ENCODE data around the gene ZNF217. TPM values are rescaled to one million over a fixed set of nuclear protein-coding genes. Genes with fewer than 3 reads are reported as not detected.

ZNF217 gene
- polyA plus RNA-seq, 3 donors = 10.5 to 41.5 (median 24.4) TPM

GRCh38 chr20:53582574-53583351 lies 10.9 kb downstream of the ZNF217 start:
- intact Hi-C loops (cut with micrococcal nuclease) = loop anchor here (2.0 to 5.0 kb wide), 2 partner anchors 28 to 40 kb away; no protein-coding TSS in a partner anchor
- Histone ChIP-seq H3K27me3 (ENCODE audit: control insufficient read depth in 2 of 2, insufficient read depth in 2 of 2, low read length in 2 of 2) (no peaks in the 10 kb centered on the region), H4K20me1 (ENCODE audit: insufficient read depth, low read length) (peaks cover 86% of the 10 kb centered on the region), H3K9me3 (replicated peaks in 1 of 2; ENCODE audit: control insufficient read depth in 1 of 2, insufficient read depth in 1 of 2, low read length in 2 of 2) (no peaks in the 10 kb centered on the region), H2AFZ (ENCODE audit: insufficient read depth, low read depth, low read length, poor library complexity, severe bottlenecking) (no peak overlapping the region), H3K4me1 (ENCODE audit: control insufficient read depth in 1 of 2, insufficient read depth in 2 of 2, low read length in 2 of 2) (peaks cover 81 to 98% of the 10 kb centered on the region in 2 donors), H3K79me2 (ENCODE audit: insufficient read depth, low read length) (peaks cover 100% of the 10 kb centered on the region), H3K27ac (ENCODE audit: low read depth in 1 of 2, low read length in 2 of 2) (peak overlapping the region; percentile 80 to 89), H3K9ac (ENCODE audit: insufficient read depth, low read length, poor library complexity, severe bottlenecking) (no peak overlapping the region), H3K4me3 (replicated peaks in 1 of 3; ENCODE audit: low read depth in 2 of 3, low read length in 3 of 3) (peak overlapping the region in 1 of 3 experiments; percentile 39), H3K36me3 (replicated peaks in 1 of 2; ENCODE audit: control insufficient read depth in 1 of 2, insufficient read depth in 2 of 2, low read length in 2 of 2) (peaks cover 38 to 39% of the 10 kb centered on the region in 2 donors), H3K4me2 (replicated peaks; ENCODE audit: extremely low read depth, low read length, poor library complexity, severe bottlenecking) (peak overlapping the region; percentile 33)
- 86% methylated on average over 2 of the region's 13 CpGs for WGBS (ENCODE audit: insufficient coverage)
- H3K27ac Mint-ChIP-seq = peak overlapping the region; percentile 84 to 96 (median 90)
- H3K36me3 Mint-ChIP-seq = peaks cover 47 to 58% of the 10 kb centered on the region in 2 donors
- H3K4me3 Mint-ChIP-seq = no peak overlapping the region
- TF ChIP-seq CTCF (IDR thresholded peaks at IDR 0.05) = no peak
- peaks cover 0 to 2% (median 0%) of the 10 kb centered on the region in 3 donors for H3K27me3 Mint-ChIP-seq (ENCODE audit: low read depth in 3 of 3)
- no peaks in the 10 kb centered on the region for H3K9me3 Mint-ChIP-seq
- peak; percentile 89 to 99 (median 98) for DNase-seq
- peaks cover 82% of the 10 kb centered on the region for H3K4me1 Mint-ChIP-seq

GRCh38 chr20:53582251-53582570 lies 11.4 kb downstream of the ZNF217 start:
- Histone ChIP-seq H4K20me1 (ENCODE audit: insufficient read depth, low read length) (peaks cover 91% of the 10 kb centered on the region), H3K4me3 (replicated peaks in 1 of 3; ENCODE audit: low read depth in 2 of 3, low read length in 3 of 3) (peak overlapping the region in 1 of 3 experiments; percentile 39), H2AFZ (ENCODE audit: insufficient read depth, low read depth, low read length, poor library complexity, severe bottlenecking) (no peak overlapping the region), H3K27ac (ENCODE audit: low read depth in 1 of 2, low read length in 2 of 2) (peak overlapping the region; percentile 80 to 89), H3K4me2 (replicated peaks; ENCODE audit: extremely low read depth, low read length, poor library complexity, severe bottlenecking) (peak overlapping the region; percentile 33), H3K9ac (ENCODE audit: insufficient read depth, low read length, poor library complexity, severe bottlenecking) (no peak overlapping the region), H3K36me3 (replicated peaks in 1 of 2; ENCODE audit: control insufficient read depth in 1 of 2, insufficient read depth in 2 of 2, low read length in 2 of 2) (peaks cover 44 to 45% of the 10 kb centered on the region in 2 donors), H3K9me3 (replicated peaks in 1 of 2; ENCODE audit: control insufficient read depth in 1 of 2, insufficient read depth in 1 of 2, low read length in 2 of 2) (no peaks in the 10 kb centered on the region), H3K4me1 (ENCODE audit: control insufficient read depth in 1 of 2, insufficient read depth in 2 of 2, low read length in 2 of 2) (peaks cover 81 to 97% of the 10 kb centered on the region in 2 donors), H3K27me3 (ENCODE audit: control insufficient read depth in 2 of 2, insufficient read depth in 2 of 2, low read length in 2 of 2) (no peaks in the 10 kb centered on the region), H3K79me2 (ENCODE audit: insufficient read depth, low read length) (peaks cover 100% of the 10 kb centered on the region)
- Mint-ChIP-seq H3K27me3 (ENCODE audit: low read depth in 3 of 3) (peaks cover 0 to 2% (median 0%) of the 10 kb centered on the region in 3 donors), H3K36me3 (peaks cover 53 to 63% of the 10 kb centered on the region in 2 donors), H3K4me3 (peak overlapping the region in 1 of 2 donors; percentile 2), H3K4me1 (peaks cover 84% of the 10 kb centered on the region), H3K27ac (peak overlapping the region; percentile 84 to 96 (median 90)), H3K9me3 (no peaks in the 10 kb centered on the region)
- intact Hi-C loops (cut with micrococcal nuclease) = loop anchor here (2.0 to 5.0 kb wide), 2 partner anchors 29 to 40 kb away; no protein-coding TSS in a partner anchor
- no peak for DNase-seq
- WGBS (ENCODE audit: insufficient coverage) = 100% methylated on average over 1 of the region's 9 CpGs
- no peak for TF ChIP-seq CTCF (IDR thresholded peaks at IDR 0.05)

All from CD14-positive monocyte (primary cell).